ENCODE results near the gene ARHGEF16.

The ARHGEF16 gene

DNA sequence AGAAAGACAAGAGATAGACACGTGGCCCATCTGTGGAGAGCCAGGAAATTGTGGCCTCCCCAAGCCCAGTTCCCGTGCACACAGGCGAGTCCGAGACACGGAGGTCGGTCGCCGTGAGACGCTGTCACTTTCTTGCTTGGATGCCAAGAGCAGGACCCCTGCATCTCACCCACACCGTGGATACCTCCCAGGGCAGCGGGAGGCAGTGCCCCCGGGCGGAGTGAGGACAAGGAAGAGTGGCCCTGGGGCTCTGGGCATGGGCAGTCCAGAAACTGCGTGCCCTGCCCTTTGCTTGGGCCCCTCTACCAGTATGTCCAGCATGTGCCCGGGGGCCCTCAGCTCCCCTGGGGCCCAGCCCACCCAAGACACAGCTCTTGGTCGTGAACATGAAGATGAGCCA, 24.7 kb upstream of the ARHGEF16 start:
- POLR2A ChIA-PET: no interaction called here
- TF ChIP-seq CTCF (IDR thresholded peaks at IDR 0.05; ENCODE audit: insufficient read depth, low read length, missing control alignments): no peak

DNA sequence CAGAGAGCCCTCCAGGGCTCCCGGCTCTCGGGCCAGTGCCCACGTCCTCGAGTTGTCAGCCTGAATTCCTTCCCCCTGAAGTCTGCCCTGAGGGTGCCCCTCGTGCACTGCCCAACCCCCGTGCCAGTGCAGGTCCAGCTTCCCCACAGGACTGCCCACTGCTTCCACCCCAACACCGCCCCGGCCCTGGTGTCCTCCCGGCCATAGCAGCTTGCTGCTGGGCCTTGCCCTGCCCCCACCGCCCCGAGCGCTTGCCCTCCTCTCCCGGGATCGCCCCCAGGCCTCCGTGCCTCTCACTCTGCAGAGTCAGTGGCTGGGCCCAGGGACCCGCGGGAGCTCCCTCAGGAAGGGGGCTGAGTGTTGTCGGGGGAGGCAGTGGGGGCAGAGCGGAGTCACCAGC, 24.1 kb upstream of the ARHGEF16 start:
- no peak for DNase-seq (ENCODE audit: low read depth, low spot score)
- POLR2A ChIA-PET: no interaction called here
- CTCF ChIA-PET: interaction anchor here (0.6 kb wide), 1 partner anchor 1023 kb away, joined by 3 read pairs; no protein-coding TSS in a partner anchor
- no peak overlapping the region for H3K4me3 ChIP-seq (ENCODE audit: low read depth, low read length)
- no peak for TF ChIP-seq CTCF (IDR thresholded peaks at IDR 0.05; ENCODE audit: insufficient read depth, low read length, missing control alignments)

More for the DNA sequence above, 24.7 kb upstream of the ARHGEF16 start:
- no peak for DNase-seq (ENCODE audit: low read depth, low spot score)
- CTCF ChIA-PET: no interaction called here
- H3K4me3 ChIP-seq (ENCODE audit: low read depth, low read length): no peak overlapping the region

- TF ChIP-seq CTCF (IDR thresholded peaks at IDR 0.05; ENCODE audit: insufficient read depth, low read length, missing control alignments): no peak
- ChIA-PET POLR2A (no interaction called here), CTCF (interaction anchor here (0.6 kb wide), 1 partner anchor 1023 kb away, joined by 3 read pairs; no protein-coding TSS in a partner anchor)
- no peak for DNase-seq (ENCODE audit: low read depth, low spot score)
- H3K4me3 ChIP-seq (ENCODE audit: low read depth, low read length): no peak overlapping the region
Measured at GRCh38 chr1:3430820-3431219, 23.6 kb upstream of the ARHGEF16 start.

- ChIA-PET POLR2A (no interaction called here), CTCF (no interaction called here)
- TF ChIP-seq CTCF (IDR thresholded peaks at IDR 0.05; ENCODE audit: insufficient read depth, low read length, missing control alignments): peak; percentile 37
- DNase-seq (ENCODE audit: low read depth, low spot score): no peak
- no peak overlapping the region for H3K4me3 ChIP-seq (ENCODE audit: low read depth, low read length)
Measured at GRCh38 chr1:3431266-3431665, 23.2 kb upstream of the ARHGEF16 start.

DNA sequence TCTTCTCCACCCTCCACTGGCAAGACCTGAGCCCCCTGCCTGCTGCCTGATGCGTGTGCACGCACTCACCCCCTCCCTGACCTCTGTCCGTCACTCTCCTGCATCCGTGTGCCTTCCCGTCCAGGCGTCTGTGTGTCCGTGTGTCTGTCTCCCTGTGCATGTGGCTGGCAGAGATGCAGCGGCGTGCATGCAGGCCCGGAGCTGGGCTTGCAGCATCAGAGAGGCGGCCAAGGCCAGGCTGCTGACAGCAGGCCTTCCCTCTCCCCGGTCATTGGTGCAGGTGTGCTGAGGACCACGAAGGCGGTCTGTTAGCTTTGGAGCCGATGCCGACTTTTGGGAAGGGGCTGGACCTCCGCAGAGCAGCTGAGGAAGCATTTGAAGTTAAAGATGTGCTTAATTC, 22.8 kb upstream of the ARHGEF16 start:
- no peak for DNase-seq (ENCODE audit: low read depth, low spot score)
- ChIA-PET CTCF (interaction anchor here (1.4 kb wide), 1 partner anchor 8 kb away, joined by 3 read pairs; no protein-coding TSS in a partner anchor), POLR2A (no interaction called here)
- no peak for TF ChIP-seq CTCF (IDR thresholded peaks at IDR 0.05; ENCODE audit: insufficient read depth, low read length, missing control alignments)
- H3K4me3 ChIP-seq (ENCODE audit: low read depth, low read length): no peak overlapping the region

- TF ChIP-seq CTCF (IDR thresholded peaks at IDR 0.05; ENCODE audit: insufficient read depth, low read length, missing control alignments): no peak
- CTCF ChIA-PET: interaction anchor here (1.4 kb wide), 1 partner anchor 8 kb away, joined by 3 read pairs; no protein-coding TSS in a partner anchor
- POLR2A ChIA-PET: no interaction called here
- H3K4me3 ChIP-seq (ENCODE audit: low read depth, low read length): no peak overlapping the region
- no peak for DNase-seq (ENCODE audit: low read depth, low spot score)
Measured at GRCh38 chr1:3432306-3432705, 22.2 kb upstream of the ARHGEF16 start.
